Measurements from ENCODE around the gene PIEZO2. TPM values are rescaled to one million over a fixed set of nuclear protein-coding genes. Genes with fewer than 3 reads are reported as not detected.
"Not testable (repeated sequence)": the region's sequence is repeated elsewhere in the genome, so short reads cannot be mapped to it uniquely, and the experiment has no call there.

PIEZO2 gene
- total and polyA plus RNA-seq, 10 donors = 0.42 to 13.0 (median 8.0) TPM

- Histone ChIP-seq H3K36me3 (no peaks in the 10 kb centered on the region), H3K4me3 (no peak overlapping the region), H3K4me1 (no peaks in the 10 kb centered on the region), H3K9me3 (no peaks in the 10 kb centered on the region), H3K27ac (no peak overlapping the region), H3K27me3 (replicated peaks in 1 of 7) (no peaks in the 10 kb centered on the region)
- no peak for DNase-seq
- intact Hi-C loops (cut with DNase I; ENCODE audit: low total_unique reads) = no loop called here
- WGBS, 5 donors = 43 to 72% (median 56%) methylated on average over 14 of the region's 14 CpGs
- TF ChIP-seq POLR2A (IDR thresholded peaks at IDR 0.05) (no peak), POLR2AphosphoS5 (IDR thresholded peaks at IDR 0.05) (no peak)
- TF ChIP-seq, protein P1, sequence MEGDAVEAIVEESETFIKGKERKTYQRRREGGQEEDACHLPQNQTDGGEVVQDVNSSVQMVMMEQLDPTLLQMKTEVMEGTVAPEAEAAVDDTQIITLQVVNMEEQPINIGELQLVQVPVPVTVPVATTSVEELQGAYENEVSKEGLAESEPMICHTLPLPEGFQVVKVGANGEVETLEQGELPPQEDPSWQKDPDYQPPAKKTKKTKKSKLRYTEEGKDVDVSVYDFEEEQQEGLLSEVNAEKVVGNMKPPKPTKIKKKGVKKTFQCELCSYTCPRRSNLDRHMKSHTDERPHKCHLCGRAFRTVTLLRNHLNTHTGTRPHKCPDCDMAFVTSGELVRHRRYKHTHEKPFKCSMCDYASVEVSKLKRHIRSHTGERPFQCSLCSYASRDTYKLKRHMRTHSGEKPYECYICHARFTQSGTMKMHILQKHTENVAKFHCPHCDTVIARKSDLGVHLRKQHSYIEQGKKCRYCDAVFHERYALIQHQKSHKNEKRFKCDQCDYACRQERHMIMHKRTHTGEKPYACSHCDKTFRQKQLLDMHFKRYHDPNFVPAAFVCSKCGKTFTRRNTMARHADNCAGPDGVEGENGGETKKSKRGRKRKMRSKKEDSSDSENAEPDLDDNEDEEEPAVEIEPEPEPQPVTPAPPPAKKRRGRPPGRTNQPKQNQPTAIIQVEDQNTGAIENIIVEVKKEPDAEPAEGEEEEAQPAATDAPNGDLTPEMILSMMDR (IDR thresholded peaks at IDR 0.05 in 8 of 11, conservative IDR thresholded peaks at IDR 0.05 in 3 of 11) = no peak
Observed at GRCh38 chr18:11178951-11179549, 29.7 kb upstream of the PIEZO2 start.

- no peaks in the 10 kb centered on the region for H3K27me3 ChIP-seq (replicated peaks in 1 of 7)
- no peak overlapping the region for H3K4me3 ChIP-seq
- H3K36me3 ChIP-seq = no peaks in the 10 kb centered on the region
- H3K27ac ChIP-seq = no peak overlapping the region
- intact Hi-C loops (cut with DNase I; ENCODE audit: low total_unique reads) = no loop called here
- TF ChIP-seq POLR2A (IDR thresholded peaks at IDR 0.05) = no peak
- TF ChIP-seq, protein P1 (IDR thresholded peaks at IDR 0.05 in 8 of 11, conservative IDR thresholded peaks at IDR 0.05 in 3 of 11) = no peak
- TF ChIP-seq POLR2AphosphoS5 (IDR thresholded peaks at IDR 0.05) = no peak
- 40 to 70% (median 57%) methylated on average over 3 of the region's 3 CpGs for WGBS, 5 donors
- no peaks in the 10 kb centered on the region for H3K4me1 ChIP-seq
- DNase-seq = no peak
- H3K9me3 ChIP-seq = no peaks in the 10 kb centered on the region
Observed at GRCh38 chr18:11177382-11177781, 28.0 kb upstream of the PIEZO2 start.

GRCh38 chr18:11176481-11176881 lies 27.1 kb upstream of the PIEZO2 start:
- H3K27me3 ChIP-seq (replicated peaks in 1 of 7) = no peaks in the 10 kb centered on the region
- DNase-seq = no peak
- H3K9me3 ChIP-seq = no peaks in the 10 kb centered on the region
- H3K36me3 ChIP-seq = no peaks in the 10 kb centered on the region
- H3K4me3 ChIP-seq = no peak overlapping the region
- no peak for TF ChIP-seq POLR2A (IDR thresholded peaks at IDR 0.05)
- no peak for TF ChIP-seq POLR2AphosphoS5 (IDR thresholded peaks at IDR 0.05)
- TF ChIP-seq, protein P1 (IDR thresholded peaks at IDR 0.05 in 8 of 11, conservative IDR thresholded peaks at IDR 0.05 in 3 of 11) = no peak
- H3K27ac ChIP-seq = no peak overlapping the region
- no peaks in the 10 kb centered on the region for H3K4me1 ChIP-seq
- intact Hi-C loops (cut with DNase I; ENCODE audit: low total_unique reads) = no loop called here
- 65 to 78% (median 71%) methylated on average over 3 of the region's 3 CpGs for WGBS, 5 donors

DNA sequence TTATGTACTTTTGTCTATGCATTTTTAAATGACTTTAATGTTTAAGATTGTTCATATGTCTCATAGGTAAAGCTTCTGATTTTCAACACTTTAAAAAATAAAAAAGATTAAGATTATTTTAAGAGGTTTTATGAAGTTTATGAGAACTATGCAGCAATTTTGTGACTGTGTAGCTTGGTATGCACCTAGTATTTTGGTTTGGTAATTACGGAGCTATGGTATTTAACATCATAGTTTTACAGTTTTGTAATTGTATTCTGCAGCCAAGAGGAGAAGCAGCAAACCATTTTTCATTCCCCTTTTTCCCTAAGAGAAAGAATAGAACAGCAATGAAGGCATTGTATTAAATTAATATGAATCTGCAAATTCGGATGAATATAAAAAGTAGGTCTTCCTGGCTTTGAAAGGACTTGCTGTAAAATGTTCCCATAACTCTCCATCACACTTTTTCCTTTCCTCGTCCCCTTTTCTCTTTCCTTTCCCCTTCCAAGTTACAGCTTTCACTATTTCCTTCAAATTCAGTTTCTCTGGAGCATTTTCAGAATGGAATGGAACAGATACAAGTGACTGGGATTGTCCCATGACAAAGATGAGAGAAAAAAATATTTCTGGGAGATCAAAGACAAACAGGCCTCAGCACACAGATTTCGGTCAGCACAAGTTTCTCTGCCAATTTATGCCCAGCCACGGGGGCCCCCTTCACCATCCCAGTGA lies 26.1 kb upstream of the PIEZO2 start:
- no peaks in the 10 kb centered on the region for H3K4me1 ChIP-seq
- no peaks in the 10 kb centered on the region for H3K36me3 ChIP-seq
- no peak overlapping the region for H3K27ac ChIP-seq
- H3K4me3 ChIP-seq = no peak overlapping the region
- H3K9me3 ChIP-seq = no peaks in the 10 kb centered on the region
- TF ChIP-seq POLR2AphosphoS5 (IDR thresholded peaks at IDR 0.05) (no peak), POLR2A (IDR thresholded peaks at IDR 0.05) (no peak)
- TF ChIP-seq, protein P1 (IDR thresholded peaks at IDR 0.05 in 8 of 11, conservative IDR thresholded peaks at IDR 0.05 in 3 of 11) = no peak
- no peaks in the 10 kb centered on the region for H3K27me3 ChIP-seq (replicated peaks in 1 of 7)
- no peak for DNase-seq
- intact Hi-C loops (cut with DNase I; ENCODE audit: low total_unique reads) = no loop called here
- WGBS, 5 donors = 66 to 79% (median 73%) methylated on average over 5 of the region's 5 CpGs

GRCh38 chr18:11174179-11174578 lies 24.8 kb upstream of the PIEZO2 start:
- H3K9me3 ChIP-seq; H3K4me1 ChIP-seq; H3K27ac ChIP-seq; DNase-seq; H3K27me3 ChIP-seq (replicated peaks in 1 of 7); H3K36me3 ChIP-seq; H3K4me3 ChIP-seq; intact Hi-C loops (cut with DNase I; ENCODE audit: low total_unique reads): not testable (repeated sequence)
- WGBS, 5 donors = 86 to 92% (median 89%) methylated on average over 11 of the region's 11 CpGs

Measured in spleen (tissue), 11 donors.